Kidney (tissue), 14 donors: Measurements from ENCODE around the gene BECN2. TPM values are rescaled to one million over a fixed set of nuclear protein-coding genes. Genes with fewer than 3 reads are reported as not detected.
"Not testable (repeated sequence)": the region's sequence is repeated elsewhere in the genome, so short reads cannot be mapped to it uniquely, and the experiment has no call there.

Experiments
- DNase-seq, 5 donors: peaks; one replicate each; pipeline ENCODE4 v3.0.0-alpha.2; 2013 to 2020
- FAIRE-seq: peaks from 2 replicates; lab custom pipeline; 2012; peaks lifted over from hg19 to GRCh38; lab: Jason Lieb, UNC
- H3K27ac ChIP-seq, 2 donors: one replicate each; pipeline ENCODE4 v1.7.0; 2013; ENCODE audit warnings: low read depth in 2 of 2, low read length in 2 of 2, inconsistent platforms in 1 of 2
- H3K27me3 ChIP-seq: one replicate; pipeline ENCODE4 v1.7.1; 2013; ENCODE audit warnings: low read length, inconsistent platforms; ENCODE audit not compliant: control insufficient read depth, insufficient read depth
- H3K36me3 ChIP-seq, 3 donors: one replicate each; pipeline versions ENCODE4 v1.7.0 to v1.7.1; 2013; ENCODE audit warnings: low read length in 3 of 3, control low read depth in 1 of 3, inconsistent platforms in 1 of 3; ENCODE audit not compliant: insufficient read depth in 3 of 3, control insufficient read depth in 2 of 3
- H3K4me1 ChIP-seq, 3 donors: one replicate each; pipeline versions ENCODE4 v1.7.0 to v1.7.1; 2013; ENCODE audit warnings: low read length in 3 of 3, inconsistent platforms in 1 of 3, low read depth in 1 of 3; ENCODE audit not compliant: control insufficient read depth in 2 of 3, insufficient read depth in 2 of 3
- H3K4me3 ChIP-seq, 3 donors: one replicate each; pipeline versions ENCODE4 v1.7.0 to v1.8.1; 2013; ENCODE audit warnings: low read length in 3 of 3, control low read depth in 1 of 3, inconsistent platforms in 1 of 3
- H3K9ac ChIP-seq, 3 donors: one replicate each; pipeline versions ENCODE4 v1.7.0 to v1.7.1; 2013; ENCODE audit warnings: low read length in 3 of 3, control low read depth in 1 of 3, inconsistent platforms in 1 of 3
- H3K9me3 ChIP-seq, 3 donors: one replicate each; pipeline versions ENCODE4 v1.7.0 to v1.7.1; 2013; ENCODE audit warnings: low read length in 3 of 3, control low read depth in 1 of 3, inconsistent platforms in 1 of 3; ENCODE audit not compliant: control insufficient read depth in 2 of 3, insufficient read depth in 1 of 3
- intact Hi-C: fragments of 100-400 bp; cut with DNase I; formaldehyde crosslinking; loops from one replicate; pipeline ENCODE4 v1.11.1; 2022
- polyA plus RNA-seq: library from polyadenylated mRNA; stranded (reverse); fragments of 350-450 nt; fragmentation: Illumina TruSeq; extraction: RNeasy Lipid Tissue Mini Kit (QIAGEN cat#74804); gene quantifications from one replicate; pipeline ENCODE4 v1.2.3, GENCODE V29; 2014; ENCODE audit warnings: low read depth, low replicate concordance; ENCODE audit not compliant: insufficient read depth
- total RNA-seq: library from RNA; stranded (reverse); fragmentation: NEBNext Ultra II Directional; extraction: Animal tissue kit (Norgen Biotek cat#: 25700); gene quantifications from one replicate; pipeline ENCODE4 v1.2.1, GENCODE V29; 2021
- TF ChIP-seq, protein P1 (sequence below): IDR thresholded peaks from 3 replicates; pipeline ENCODE4 v1.5.1; 2012; ENCODE audit warnings: mild to moderate bottlenecking, moderate library complexity, borderline replicate concordance; ENCODE audit not compliant: insufficient read depth; ENCODE audit errors: extremely low read depth
- donor health status: control.
- donor health status: control.
- donor health status: control.
- donor health status: control.
- donor health status: control.
- donor health status: DM: yes; HTN: yes; CAD: no.
- donor health status: Normal renal cell carcinoma (clear cell type).

Gene BECN2
- total and polyA plus RNA-seq, 2 donors from 2014 or later: not detected

- intact Hi-C loops: no loop called here
- Histone ChIP-seq H3K27me3 (no peaks in the 10 kb centered on the region), H3K9me3 (no peaks in the 10 kb centered on the region), H3K36me3 (no peaks in the 10 kb centered on the region), H3K4me3 (no peak overlapping the region), H3K9ac (no peak overlapping the region), H3K27ac (no peak overlapping the region), H3K4me1 (no peaks in the 10 kb centered on the region)
- DNase-seq (no peak), FAIRE-seq (no peak)
- TF ChIP-seq, protein P1, sequence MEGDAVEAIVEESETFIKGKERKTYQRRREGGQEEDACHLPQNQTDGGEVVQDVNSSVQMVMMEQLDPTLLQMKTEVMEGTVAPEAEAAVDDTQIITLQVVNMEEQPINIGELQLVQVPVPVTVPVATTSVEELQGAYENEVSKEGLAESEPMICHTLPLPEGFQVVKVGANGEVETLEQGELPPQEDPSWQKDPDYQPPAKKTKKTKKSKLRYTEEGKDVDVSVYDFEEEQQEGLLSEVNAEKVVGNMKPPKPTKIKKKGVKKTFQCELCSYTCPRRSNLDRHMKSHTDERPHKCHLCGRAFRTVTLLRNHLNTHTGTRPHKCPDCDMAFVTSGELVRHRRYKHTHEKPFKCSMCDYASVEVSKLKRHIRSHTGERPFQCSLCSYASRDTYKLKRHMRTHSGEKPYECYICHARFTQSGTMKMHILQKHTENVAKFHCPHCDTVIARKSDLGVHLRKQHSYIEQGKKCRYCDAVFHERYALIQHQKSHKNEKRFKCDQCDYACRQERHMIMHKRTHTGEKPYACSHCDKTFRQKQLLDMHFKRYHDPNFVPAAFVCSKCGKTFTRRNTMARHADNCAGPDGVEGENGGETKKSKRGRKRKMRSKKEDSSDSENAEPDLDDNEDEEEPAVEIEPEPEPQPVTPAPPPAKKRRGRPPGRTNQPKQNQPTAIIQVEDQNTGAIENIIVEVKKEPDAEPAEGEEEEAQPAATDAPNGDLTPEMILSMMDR: no peak
Measured at GRCh38 chr1:241976229-241976628, 18.7 kb downstream of the BECN2 start.

GRCh38 chr1:241979071-241979470 lies 21.5 kb downstream of the BECN2 start:
- intact Hi-C loops: no loop called here

DNA sequence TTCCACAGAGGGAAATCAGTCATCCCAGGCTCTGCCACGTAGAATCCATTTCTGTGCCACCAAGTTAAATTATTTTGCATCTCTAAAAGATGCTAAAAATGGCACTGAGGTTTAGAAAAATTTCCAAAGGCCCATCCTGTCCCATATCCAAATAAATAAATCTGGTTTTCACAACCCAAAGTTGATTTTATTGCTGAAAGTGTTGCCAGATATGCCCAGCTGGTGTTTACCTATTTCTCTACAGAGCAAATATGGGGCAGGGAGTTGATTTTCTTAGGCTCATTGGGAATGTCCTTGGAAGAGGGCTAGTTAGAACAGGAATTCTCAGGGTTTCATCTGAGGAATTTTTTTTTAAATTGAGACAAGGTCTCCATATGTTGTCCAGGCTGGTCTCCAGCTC lies 22.4 kb downstream of the BECN2 start:
- H3K36me3 ChIP-seq: no peaks in the 10 kb centered on the region
- no peak overlapping the region for H3K4me3 ChIP-seq
- H3K27ac ChIP-seq: no peak overlapping the region
- H3K27me3 ChIP-seq: no peaks in the 10 kb centered on the region
- H3K9ac ChIP-seq: no peak overlapping the region
- FAIRE-seq (no peak), DNase-seq (no peak)
- TF ChIP-seq, protein P1: no peak
- intact Hi-C loops: no loop called here
- H3K9me3 ChIP-seq: no peaks in the 10 kb centered on the region
- no peaks in the 10 kb centered on the region for H3K4me1 ChIP-seq

More at GRCh38 chr1:241979071-241979470, 21.5 kb downstream of the BECN2 start:
- DNase-seq: no peak
- no peak overlapping the region for H3K9ac ChIP-seq
- H3K27me3 ChIP-seq: no peaks in the 10 kb centered on the region
- FAIRE-seq: no peak
- H3K27ac ChIP-seq: no peak overlapping the region
- H3K4me3 ChIP-seq: no peak overlapping the region
- H3K4me1 ChIP-seq: no peaks in the 10 kb centered on the region
- no peaks in the 10 kb centered on the region for H3K36me3 ChIP-seq
- TF ChIP-seq, protein P1: no peak
- H3K9me3 ChIP-seq: no peaks in the 10 kb centered on the region

- Histone ChIP-seq H3K9ac (no peak overlapping the region), H3K27ac (no peak overlapping the region), H3K9me3 (no peaks in the 10 kb centered on the region), H3K27me3 (no peaks in the 10 kb centered on the region), H3K36me3 (no peaks in the 10 kb centered on the region), H3K4me1 (no peaks in the 10 kb centered on the region), H3K4me3 (no peak overlapping the region)
- DNase-seq (peak in 1 of 5 donors; percentile 47), FAIRE-seq (no peak)
- TF ChIP-seq, protein P1: peak; percentile 36
- intact Hi-C loops: no loop called here
Measured at GRCh38 chr1:241985787-241986186, 28.2 kb downstream of the BECN2 start.

DNA sequence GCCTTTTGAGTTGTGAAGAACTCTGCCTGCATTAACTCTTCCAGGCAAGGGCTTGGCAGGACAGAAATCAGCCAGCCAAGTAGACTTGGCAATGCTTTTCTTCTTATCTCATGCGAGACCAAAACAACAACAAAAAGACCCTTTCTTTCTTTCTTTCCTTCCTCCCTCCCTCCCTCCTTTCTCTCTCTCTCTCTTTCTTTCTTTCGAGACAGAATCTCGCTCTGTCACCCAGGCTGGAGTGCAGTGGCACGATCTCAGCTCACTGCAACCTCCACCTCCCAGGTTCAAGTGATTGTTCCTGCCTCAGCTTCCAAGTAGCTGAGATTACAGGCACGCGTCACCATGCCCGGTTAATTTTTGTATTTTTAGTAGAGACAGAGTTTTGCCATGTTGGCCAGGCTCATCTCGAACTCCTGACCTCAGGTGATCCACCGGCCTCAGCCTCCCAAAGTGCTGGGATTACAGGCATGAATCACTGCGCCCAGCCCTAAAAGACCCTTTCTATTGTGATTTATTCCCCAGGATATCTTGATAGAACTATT lies 30.9 kb downstream of the BECN2 start:
- FAIRE-seq, intact Hi-C loops, H3K27me3 ChIP-seq, DNase-seq, H3K9ac ChIP-seq, H3K4me3 ChIP-seq, H3K27ac ChIP-seq, H3K4me1 ChIP-seq, H3K9me3 ChIP-seq, H3K36me3 ChIP-seq: not testable (repeated sequence)
